OCI-LY1 (cell line): ENCODE measurements around the gene SEL1L3.

Source experiments
- H2AFZ ChIP-seq: fragments of 200-600 bp; sonication (generic), shearing (Covaris generic); 2 replicates; pipeline ENCODE4 v1.6.0; 2014; ENCODE audit warnings: antibody characterized with exemption, mild to moderate bottlenecking, low read length
- H3F3A ChIP-seq: fragments of 200-600 bp; sonication (generic), shearing (Covaris generic); 2 replicates; pipeline ENCODE4 v1.6.0; 2014; ENCODE audit warnings: mild to moderate bottlenecking, antibody characterized with exemption, low read length, moderate library complexity; ENCODE audit not compliant: insufficient read depth
- H3K27ac ChIP-seq: fragments of 200-600 bp; sonication (generic); 2 replicates; pipeline ENCODE4 v1.5.1; 2014; ENCODE audit warnings: low read length, mixed run types, mild to moderate bottlenecking, low read depth; ENCODE audit not compliant: poor library complexity, severe bottlenecking
- H3K27me3 ChIP-seq: fragments of 200-600 bp; sonication (generic); 2 replicates; pipeline ENCODE4 v1.6.0; 2014; ENCODE audit warnings: antibody characterized with exemption, mild to moderate bottlenecking, low read length, moderate library complexity; ENCODE audit not compliant: insufficient read depth
- H3K36me3 ChIP-seq: fragments of 200-600 bp; sonication (generic); 2 replicates; pipeline ENCODE4 v1.6.1; 2014; ENCODE audit warnings: mild to moderate bottlenecking, antibody characterized with exemption, low read length, moderate library complexity, mixed read lengths; ENCODE audit not compliant: insufficient read depth
- H3K4me1 ChIP-seq: fragments of 200-600 bp; sonication (generic); 2 replicates; pipeline ENCODE4 v1.5.1; 2014; ENCODE audit warnings: mild to moderate bottlenecking, low read length, moderate library complexity; ENCODE audit not compliant: insufficient read depth, severe bottlenecking
- H3K4me2 ChIP-seq: fragments of 200-600 bp; sonication (generic), shearing (Covaris generic); 2 replicates; pipeline ENCODE4 v1.6.1; 2014; ENCODE audit warnings: low read length
- H3K4me3 ChIP-seq: fragments of 200-600 bp; sonication (generic); 2 replicates; pipeline ENCODE4 v1.5.1; 2014; ENCODE audit warnings: low read length, low read depth, mild to moderate bottlenecking, mixed read lengths; ENCODE audit not compliant: poor library complexity, severe bottlenecking
- H3K79me2 ChIP-seq: fragments of 200-600 bp; shearing (Covaris generic); 2 replicates; pipeline ENCODE4 v1.6.1; 2016; ENCODE audit warnings: mixed run types, low read length, mixed read lengths; ENCODE audit not compliant: insufficient read depth
- H3K9ac ChIP-seq: fragments of 200-600 bp; sonication (generic), shearing (Covaris generic); 2 replicates; pipeline ENCODE4 v1.6.1; 2014; ENCODE audit warnings: mild to moderate bottlenecking, low read length, mixed read lengths
- H3K9me2 ChIP-seq: fragments of 200-600 bp; sonication (generic), shearing (Covaris generic); 2 replicates; pipeline ENCODE4 v1.6.1; 2014; ENCODE audit warnings: low read depth, mild to moderate bottlenecking, low read length, mixed read lengths
- H3K9me3 ChIP-seq: fragments of 200-600 bp; shearing (Covaris generic); 2 replicates; pipeline ENCODE4 v1.6.1; 2014; ENCODE audit warnings: low read length, mixed read lengths
- H4K20me1 ChIP-seq: fragments of 200-600 bp; sonication (generic), shearing (Covaris generic); 2 replicates; pipeline ENCODE4 v1.6.0; 2016; ENCODE audit warnings: mild to moderate bottlenecking, low read length; ENCODE audit not compliant: insufficient read depth
- EZH2 ChIP-seq: fragments of 200-600 bp; sonication (generic), shearing (Covaris generic); IDR thresholded peaks from 2 replicates; pipeline ENCODE4 v1.8.0; 2017; ENCODE audit warnings: borderline replicate concordance, mixed run types, mild to moderate bottlenecking, antibody characterized with exemption, low read length, moderate library complexity, mixed read lengths
- TF ChIP-seq, protein P1 (sequence below): fragments of 200-600 bp; sonication (generic), shearing (Covaris generic); IDR thresholded peaks from 2 replicates; pipeline ENCODE4 v1.5.1; 2017; ENCODE audit warnings: mild to moderate bottlenecking, antibody characterized with exemption, low read length, moderate library complexity, mixed read lengths

The SEL1L3 gene

DNA sequence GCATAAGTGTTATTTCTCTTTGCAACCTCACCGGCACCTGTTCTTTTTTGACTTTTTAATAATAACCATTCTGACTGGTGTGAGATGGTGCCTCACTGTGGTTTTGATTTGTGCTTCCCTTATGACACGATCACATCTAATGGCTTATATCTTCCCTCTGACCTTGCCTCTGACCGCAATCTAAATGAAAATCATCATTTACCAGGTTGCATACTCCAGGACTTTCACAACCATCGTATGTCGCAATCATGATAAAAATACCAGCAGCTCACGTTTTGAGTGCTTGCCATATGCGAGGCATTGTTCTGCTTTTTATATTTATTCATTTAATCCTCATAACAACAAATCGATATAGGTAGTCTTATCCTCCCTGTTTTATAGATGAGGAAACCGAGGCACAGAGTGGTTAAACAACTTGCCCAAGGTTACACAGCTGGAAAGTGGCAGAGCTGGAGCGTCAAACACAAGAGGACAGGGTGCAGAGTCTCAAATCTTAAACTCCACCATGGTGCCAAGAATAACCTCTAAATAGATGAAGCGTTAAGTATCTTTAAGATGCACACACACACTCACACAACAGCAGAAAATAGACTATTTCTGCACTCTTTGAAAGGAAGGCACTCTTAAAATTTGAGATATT is 102.2 kb downstream of the SEL1L3 start:
- Histone ChIP-seq H4K20me1 (no peaks in the 10 kb centered on the region), H3K36me3 (peaks cover 89% of the 10 kb centered on the region), H3K9me3 (no peaks in the 10 kb centered on the region), H3K27ac (no peak overlapping the region), H2AFZ (no peak overlapping the region), H3K9ac (no peak overlapping the region), H3K79me2 (no peaks in the 10 kb centered on the region), H3K4me3 (no peak overlapping the region), H3K4me1 (no peaks in the 10 kb centered on the region), H3K27me3 (no peaks in the 10 kb centered on the region), H3F3A (no peaks in the 10 kb centered on the region), H3K4me2 (no peak overlapping the region), H3K9me2 (no peaks in the 10 kb centered on the region)
- TF ChIP-seq, protein P1, sequence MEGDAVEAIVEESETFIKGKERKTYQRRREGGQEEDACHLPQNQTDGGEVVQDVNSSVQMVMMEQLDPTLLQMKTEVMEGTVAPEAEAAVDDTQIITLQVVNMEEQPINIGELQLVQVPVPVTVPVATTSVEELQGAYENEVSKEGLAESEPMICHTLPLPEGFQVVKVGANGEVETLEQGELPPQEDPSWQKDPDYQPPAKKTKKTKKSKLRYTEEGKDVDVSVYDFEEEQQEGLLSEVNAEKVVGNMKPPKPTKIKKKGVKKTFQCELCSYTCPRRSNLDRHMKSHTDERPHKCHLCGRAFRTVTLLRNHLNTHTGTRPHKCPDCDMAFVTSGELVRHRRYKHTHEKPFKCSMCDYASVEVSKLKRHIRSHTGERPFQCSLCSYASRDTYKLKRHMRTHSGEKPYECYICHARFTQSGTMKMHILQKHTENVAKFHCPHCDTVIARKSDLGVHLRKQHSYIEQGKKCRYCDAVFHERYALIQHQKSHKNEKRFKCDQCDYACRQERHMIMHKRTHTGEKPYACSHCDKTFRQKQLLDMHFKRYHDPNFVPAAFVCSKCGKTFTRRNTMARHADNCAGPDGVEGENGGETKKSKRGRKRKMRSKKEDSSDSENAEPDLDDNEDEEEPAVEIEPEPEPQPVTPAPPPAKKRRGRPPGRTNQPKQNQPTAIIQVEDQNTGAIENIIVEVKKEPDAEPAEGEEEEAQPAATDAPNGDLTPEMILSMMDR = no peak
- TF ChIP-seq EZH2 = no peak

DNA sequence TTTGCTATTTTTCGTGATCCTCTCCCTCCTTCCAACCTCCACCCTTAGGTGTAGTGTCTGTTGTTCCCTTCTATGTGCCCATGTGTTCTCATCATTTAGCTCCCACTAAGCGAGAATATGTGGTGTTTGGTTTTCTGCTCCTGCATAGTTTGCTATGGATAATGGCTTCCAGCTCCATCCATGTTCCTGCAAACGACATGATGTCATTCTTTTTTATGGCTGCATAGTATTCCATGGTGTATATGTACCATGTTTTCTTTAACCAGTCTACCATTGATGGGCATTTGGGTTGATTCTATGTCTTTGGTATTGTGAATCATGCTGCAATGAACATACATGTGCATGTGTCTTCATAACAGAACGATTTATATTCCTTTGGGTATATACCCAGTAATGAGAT is 102.7 kb downstream of the SEL1L3 start:
- no peak overlapping the region for H3K4me2 ChIP-seq
- H3K9me2 ChIP-seq = no peaks in the 10 kb centered on the region
- no peak overlapping the region for H3K27ac ChIP-seq
- H3K4me1 ChIP-seq = no peaks in the 10 kb centered on the region
- no peaks in the 10 kb centered on the region for H3K27me3 ChIP-seq
- H3K79me2 ChIP-seq = no peaks in the 10 kb centered on the region
- no peak overlapping the region for H3K4me3 ChIP-seq
- no peaks in the 10 kb centered on the region for H4K20me1 ChIP-seq
- no peaks in the 10 kb centered on the region for H3F3A ChIP-seq
- TF ChIP-seq, protein P1 = no peak
- TF ChIP-seq EZH2 = no peak
- no peak overlapping the region for H2AFZ ChIP-seq
- peaks cover 89% of the 10 kb centered on the region for H3K36me3 ChIP-seq
- no peak overlapping the region for H3K9ac ChIP-seq
- H3K9me3 ChIP-seq = no peaks in the 10 kb centered on the region

- no peaks in the 10 kb centered on the region for H3K27me3 ChIP-seq
- no peaks in the 10 kb centered on the region for H3K9me2 ChIP-seq
- H3F3A ChIP-seq = no peaks in the 10 kb centered on the region
- no peak overlapping the region for H3K9ac ChIP-seq
- H3K4me1 ChIP-seq = no peaks in the 10 kb centered on the region
- H3K36me3 ChIP-seq = peaks cover 79% of the 10 kb centered on the region
- H3K9me3 ChIP-seq = no peaks in the 10 kb centered on the region
- H3K4me3 ChIP-seq = no peak overlapping the region
- H3K27ac ChIP-seq = no peak overlapping the region
- H2AFZ ChIP-seq = no peak overlapping the region
- TF ChIP-seq EZH2 = no peak
- no peak overlapping the region for H3K4me2 ChIP-seq
- H3K79me2 ChIP-seq = no peaks in the 10 kb centered on the region
- H4K20me1 ChIP-seq = no peaks in the 10 kb centered on the region
Measured at GRCh38 chr4:25759101-25759500, 103.7 kb downstream of the SEL1L3 start.

DNA sequence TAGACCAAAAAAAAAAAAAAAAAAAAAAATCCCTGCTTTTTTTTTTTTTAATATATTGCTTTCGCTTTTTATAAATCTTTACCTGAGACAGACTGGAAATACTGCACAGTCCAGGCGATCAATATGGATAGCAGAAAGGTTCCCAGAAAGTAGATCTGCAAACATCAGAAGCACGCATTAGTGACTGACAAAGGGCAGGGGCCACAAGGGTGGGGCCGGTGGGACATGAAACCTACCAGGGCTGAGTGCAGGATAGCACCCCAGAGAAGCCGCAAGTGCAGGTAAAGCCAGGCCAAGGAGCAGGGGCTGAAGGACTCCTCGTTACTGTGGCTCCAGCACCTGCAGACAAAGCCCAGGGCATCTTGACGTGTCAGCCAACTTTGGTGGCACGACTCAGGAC is 105.3 kb downstream of the SEL1L3 start:
- no peak overlapping the region for H2AFZ ChIP-seq
- TF ChIP-seq EZH2 = no peak
- TF ChIP-seq, protein P1 = no peak
- peaks cover 74% of the 10 kb centered on the region for H3K36me3 ChIP-seq
- no peaks in the 10 kb centered on the region for H3K4me1 ChIP-seq
- no peaks in the 10 kb centered on the region for H3F3A ChIP-seq
- H3K79me2 ChIP-seq = no peaks in the 10 kb centered on the region
- H3K4me3 ChIP-seq = no peak overlapping the region
- H3K9ac ChIP-seq = no peak overlapping the region
- H3K4me2 ChIP-seq = no peak overlapping the region
- no peaks in the 10 kb centered on the region for H3K9me2 ChIP-seq
- H4K20me1 ChIP-seq = no peaks in the 10 kb centered on the region
- no peaks in the 10 kb centered on the region for H3K27me3 ChIP-seq
- no peaks in the 10 kb centered on the region for H3K9me3 ChIP-seq
- no peak overlapping the region for H3K27ac ChIP-seq
